Measurements from ENCODE around the gene GDPD1.
"Not testable (repeated sequence)": the region's sequence is repeated elsewhere in the genome, so short reads cannot be mapped to it uniquely, and the experiment has no call there.

GDPD1 gene

DNA sequence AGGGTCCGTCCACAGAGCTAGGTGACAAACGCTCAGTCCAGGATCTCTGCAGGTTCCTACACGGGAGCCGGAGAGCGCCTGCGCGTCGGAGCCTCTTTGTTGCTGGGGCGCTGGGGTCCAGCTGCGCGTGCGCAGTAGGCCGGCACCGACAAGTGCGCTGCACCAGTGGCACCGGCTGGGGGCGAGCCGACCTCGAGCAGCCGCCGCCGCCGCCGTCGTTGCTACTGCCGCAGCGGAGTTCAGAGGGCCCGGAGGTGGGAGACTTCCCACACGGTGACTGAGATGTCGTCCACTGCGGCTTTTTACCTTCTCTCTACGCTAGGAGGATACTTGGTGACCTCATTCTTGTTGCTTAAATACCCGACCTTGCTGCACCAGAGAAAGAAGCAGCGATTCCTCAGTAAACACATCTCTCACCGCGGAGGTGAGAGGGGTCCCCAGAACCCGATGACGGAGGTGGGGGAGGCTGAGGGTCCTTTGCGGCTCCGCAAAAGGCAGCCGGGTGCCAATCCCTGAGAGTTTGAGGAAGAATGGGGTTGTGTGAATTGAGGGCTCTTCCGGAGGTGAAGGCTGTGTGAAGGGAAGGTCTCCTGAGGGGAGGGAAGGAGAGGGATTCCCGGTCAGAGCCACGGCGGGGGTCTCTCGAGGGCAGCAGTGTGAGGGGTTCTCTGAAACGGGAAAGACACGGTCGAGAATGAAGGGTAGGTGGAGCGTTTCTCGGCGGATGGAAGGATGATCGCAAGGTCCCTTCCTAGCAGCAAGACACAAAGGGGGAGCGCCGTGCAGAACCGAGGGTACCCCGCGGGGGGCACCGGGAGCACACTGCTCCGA is at the start of gene GDPD1:
Gene GDPD1, plus strand, starts transcription at position 184 of the 831 bp plus-strand sequence. Its CDS starts 99 bp downstream, at position 283.
- DNase-seq (ENCODE audit: low read depth), result peak; percentile 64
- peak within 1 kb of the TSS; percentile 95 for H3K4me3 ChIP-seq (ENCODE audit: low read length)
- TF ChIP-seq, protein P1, sequence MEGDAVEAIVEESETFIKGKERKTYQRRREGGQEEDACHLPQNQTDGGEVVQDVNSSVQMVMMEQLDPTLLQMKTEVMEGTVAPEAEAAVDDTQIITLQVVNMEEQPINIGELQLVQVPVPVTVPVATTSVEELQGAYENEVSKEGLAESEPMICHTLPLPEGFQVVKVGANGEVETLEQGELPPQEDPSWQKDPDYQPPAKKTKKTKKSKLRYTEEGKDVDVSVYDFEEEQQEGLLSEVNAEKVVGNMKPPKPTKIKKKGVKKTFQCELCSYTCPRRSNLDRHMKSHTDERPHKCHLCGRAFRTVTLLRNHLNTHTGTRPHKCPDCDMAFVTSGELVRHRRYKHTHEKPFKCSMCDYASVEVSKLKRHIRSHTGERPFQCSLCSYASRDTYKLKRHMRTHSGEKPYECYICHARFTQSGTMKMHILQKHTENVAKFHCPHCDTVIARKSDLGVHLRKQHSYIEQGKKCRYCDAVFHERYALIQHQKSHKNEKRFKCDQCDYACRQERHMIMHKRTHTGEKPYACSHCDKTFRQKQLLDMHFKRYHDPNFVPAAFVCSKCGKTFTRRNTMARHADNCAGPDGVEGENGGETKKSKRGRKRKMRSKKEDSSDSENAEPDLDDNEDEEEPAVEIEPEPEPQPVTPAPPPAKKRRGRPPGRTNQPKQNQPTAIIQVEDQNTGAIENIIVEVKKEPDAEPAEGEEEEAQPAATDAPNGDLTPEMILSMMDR (conservative IDR thresholded peaks at IDR 0.05; ENCODE audit: low read depth, low read length), result peak; percentile 40

DNA sequence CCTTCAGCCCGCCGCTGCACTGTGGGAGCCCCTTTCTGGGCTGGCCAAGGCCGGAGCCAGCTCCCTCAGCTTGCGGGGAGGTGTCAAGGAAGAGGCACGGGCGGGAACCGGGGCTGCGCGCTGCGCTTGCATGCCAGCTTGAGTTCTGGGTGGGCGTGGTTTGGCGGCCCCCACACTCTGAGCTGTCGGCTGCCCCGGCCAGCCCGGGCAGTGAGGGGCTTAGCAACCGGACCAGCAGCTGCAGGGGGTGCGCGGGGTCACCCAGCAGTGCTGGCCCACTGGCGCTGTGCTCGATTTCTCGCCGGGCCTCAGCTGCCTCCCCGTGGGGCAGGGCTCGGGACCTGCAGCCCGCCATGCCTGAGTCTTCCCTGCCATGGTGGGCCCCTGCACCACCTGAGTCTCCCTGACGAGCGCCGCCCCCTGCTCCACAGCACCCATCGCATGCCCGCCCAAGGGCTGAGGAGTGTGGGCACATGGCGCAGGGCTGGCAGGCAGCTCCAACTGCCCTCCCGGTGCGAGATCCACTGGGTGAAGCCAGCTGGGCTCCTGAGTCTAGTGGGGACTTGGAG is 47.8 kb upstream of the GDPD1 start:
- H3K4me3 ChIP-seq (ENCODE audit: low read length), result no peak overlapping the region
- no peak for DNase-seq (ENCODE audit: low read depth)
- TF ChIP-seq, protein P1 (conservative IDR thresholded peaks at IDR 0.05; ENCODE audit: low read depth, low read length), result no peak

DNA sequence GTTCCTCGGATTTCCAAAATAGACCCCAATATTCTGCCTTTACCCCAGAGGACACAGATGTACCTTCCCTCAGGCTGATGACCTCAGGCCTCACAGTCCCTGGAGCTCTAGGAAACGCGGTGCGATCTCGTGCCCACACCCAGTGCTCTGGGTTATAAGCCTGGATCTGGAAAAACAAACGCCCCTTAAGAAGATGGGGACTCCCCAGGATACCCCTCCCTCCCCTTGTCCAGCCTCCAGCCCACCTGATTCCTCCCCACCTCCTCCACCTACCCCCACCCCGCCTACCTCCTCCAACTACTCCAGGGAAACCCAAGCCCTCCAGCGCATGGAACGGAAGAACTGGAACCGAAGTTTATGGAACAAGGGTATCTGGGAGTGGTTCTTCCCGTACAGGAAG is 45.6 kb upstream of the GDPD1 start:
- no peak for DNase-seq (ENCODE audit: low read depth)
- H3K4me3 ChIP-seq (ENCODE audit: low read length), result no peak overlapping the region
- TF ChIP-seq, protein P1 (conservative IDR thresholded peaks at IDR 0.05; ENCODE audit: low read depth, low read length), result no peak

DNA sequence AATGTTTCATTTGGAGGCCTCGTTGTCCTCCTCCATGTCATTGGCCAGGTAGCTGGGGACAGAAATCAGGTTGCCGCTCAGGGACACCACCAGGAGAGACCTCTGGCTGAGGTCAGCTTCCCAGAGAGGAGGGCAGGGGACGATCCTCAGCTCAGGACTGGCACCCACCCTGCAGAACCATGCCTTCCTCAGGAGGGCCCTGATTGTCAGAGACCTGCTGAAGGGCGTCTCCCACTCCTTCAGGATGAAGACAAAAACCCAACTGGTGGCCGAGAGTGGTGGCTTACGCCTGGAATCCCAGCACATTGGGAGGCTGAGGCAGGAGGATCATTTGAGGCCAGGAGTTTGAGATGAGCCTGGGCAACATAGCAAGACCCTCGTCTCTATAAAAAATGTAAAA is 45.2 kb upstream of the GDPD1 start:
- DNase-seq (ENCODE audit: low read depth), result no peak
- TF ChIP-seq, protein P1 (conservative IDR thresholded peaks at IDR 0.05; ENCODE audit: low read depth, low read length), result no peak
- no peak overlapping the region for H3K4me3 ChIP-seq (ENCODE audit: low read length)

DNA sequence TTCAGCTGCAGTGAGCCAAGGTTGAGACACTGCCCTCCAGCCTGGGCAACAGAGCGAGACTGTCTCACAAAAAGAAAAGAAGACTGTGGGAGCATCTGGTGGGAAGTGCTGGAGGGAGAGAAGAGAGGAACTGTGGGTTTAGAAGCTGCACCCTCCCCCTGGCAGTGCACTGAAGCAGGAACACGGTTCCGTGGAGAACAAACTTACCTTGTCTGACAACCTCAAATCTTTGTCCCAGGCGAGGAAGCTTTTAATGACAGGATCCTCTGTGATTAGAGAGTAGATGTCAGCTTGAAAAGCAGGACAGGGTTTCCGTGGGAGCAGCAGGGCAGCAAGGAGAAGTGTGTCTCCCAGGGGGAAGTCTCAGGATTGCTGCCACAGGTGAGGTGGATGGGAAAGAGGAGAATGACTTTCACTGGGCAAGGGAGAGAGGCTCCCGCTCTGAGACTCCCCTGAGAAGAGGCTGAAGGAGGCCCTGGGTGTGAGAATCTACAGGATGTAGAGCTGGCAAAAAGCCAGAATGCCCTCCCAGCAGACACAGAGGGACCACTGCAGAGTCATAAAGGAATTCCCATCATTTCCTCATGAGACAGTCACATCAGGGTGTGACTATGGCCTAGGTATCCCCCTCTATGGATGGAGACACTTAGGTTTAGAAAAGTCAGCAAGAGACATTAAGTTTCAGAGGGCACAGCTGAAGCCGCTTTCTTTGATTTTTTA is 41.9 kb upstream of the GDPD1 start:
- no peak overlapping the region for H3K4me3 ChIP-seq (ENCODE audit: low read length)
- TF ChIP-seq, protein P1 (conservative IDR thresholded peaks at IDR 0.05; ENCODE audit: low read depth, low read length), result no peak
- no peak for DNase-seq (ENCODE audit: low read depth)

DNA sequence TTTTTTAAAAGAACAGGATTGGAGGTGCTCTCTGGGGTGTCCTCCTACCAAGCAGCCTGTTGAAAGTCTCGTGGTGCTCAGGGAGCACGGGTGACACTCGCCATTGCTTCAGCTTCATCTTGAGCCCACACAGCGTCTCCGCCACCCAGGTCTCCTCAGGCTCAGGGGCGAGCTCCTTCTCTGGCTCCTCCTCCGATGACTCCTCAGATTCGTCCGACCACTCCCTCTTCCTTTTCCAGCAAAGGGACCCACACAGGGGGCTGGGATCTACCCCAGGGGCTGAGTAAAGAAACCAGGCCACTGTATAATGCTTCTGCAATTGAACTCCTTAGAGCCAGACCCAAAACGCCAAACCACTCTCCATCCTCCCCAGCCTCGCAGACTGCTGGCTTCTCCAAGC is 40.7 kb upstream of the GDPD1 start:
- not testable (repeated sequence) for DNase-seq (ENCODE audit: low read depth); H3K4me3 ChIP-seq (ENCODE audit: low read length)

DNA sequence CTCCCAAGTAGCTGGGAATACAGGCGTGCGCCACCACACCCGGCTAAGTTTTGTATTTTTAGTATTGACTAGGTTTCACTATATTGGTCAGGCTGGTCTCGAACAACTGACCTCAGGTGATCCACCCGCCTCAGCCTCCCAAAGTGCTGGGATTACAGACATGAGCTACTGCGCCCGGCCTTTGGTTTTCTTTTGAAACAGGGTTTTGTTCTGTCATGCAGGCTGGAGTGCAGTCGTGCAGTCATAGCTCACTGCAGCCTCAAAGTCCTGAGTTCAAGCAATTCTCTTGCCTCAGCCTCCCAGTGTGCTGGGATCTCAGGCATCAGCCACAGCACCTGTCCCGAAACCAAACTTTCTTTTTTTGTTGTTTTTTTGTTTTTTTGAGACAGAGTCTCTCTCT is 39.7 kb upstream of the GDPD1 start:
- TF ChIP-seq, protein P1 (conservative IDR thresholded peaks at IDR 0.05; ENCODE audit: low read depth, low read length), result no peak
- no peak overlapping the region for H3K4me3 ChIP-seq (ENCODE audit: low read length)
- no peak for DNase-seq (ENCODE audit: low read depth)

Data from retinal pigment epithelial cell (primary cell).